Endometrium (tissue), 2 donors: ENCODE data around the gene SLC12A4.
"Not testable (repeated sequence)": the region's sequence is repeated elsewhere in the genome, so short reads cannot be mapped to it uniquely, and the experiment has no call there.

Experiments
- FAIRE-seq: peaks from 2 replicates; lab custom pipeline; 2012; peaks lifted over from hg19 to GRCh38; lab: Jason Lieb, UNC
- donor health status: control.
- donor health status: control.

Gene SLC12A4

GRCh38 chr16:67968400-67969253 is at the start of gene SLC12A4:
Gene SLC12A4 (minus strand): TSS chr16:67968637. CDS start chr16:67968553, 84 bp downstream.
- FAIRE-seq: no peak

- no peak for FAIRE-seq
Measured at GRCh38 chr16:68015681-68016080, 47.2 kb upstream of the SLC12A4 start, which contains the start of gene DPEP2NB. Gene DPEP2NB (minus strand): TSS chr16:68015911. CDS start chr16:68015770, 141 bp downstream.

GRCh38 chr16:68013440-68013839 is 45.0 kb upstream of the SLC12A4 start:
- FAIRE-seq: no peak

- FAIRE-seq: not testable (repeated sequence)
Measured at GRCh38 chr16:68009872-68010271, 41.4 kb upstream of the SLC12A4 start.

GRCh38 chr16:68009157-68009735 is 40.8 kb upstream of the SLC12A4 start:
- FAIRE-seq: no peak

- FAIRE-seq: no peak
Measured at GRCh38 chr16:68005786-68006286, 37.4 kb upstream of the SLC12A4 start.

GRCh38 chr16:68005211-68005610 is 36.8 kb upstream of the SLC12A4 start:
- FAIRE-seq: no peak

- no peak for FAIRE-seq
Measured at GRCh38 chr16:68003031-68003430, 34.6 kb upstream of the SLC12A4 start.

- FAIRE-seq: no peak
Measured at GRCh38 chr16:68000450-68000849, 32.0 kb upstream of the SLC12A4 start.

GRCh38 chr16:67999985-68000384 is 31.5 kb upstream of the SLC12A4 start:
- no peak for FAIRE-seq

GRCh38 chr16:67998779-67999688 is 30.6 kb upstream of the SLC12A4 start, which contains the start of gene DPEP2:
Gene DPEP2 (minus strand): TSS chr16:67999484. CDS start chr16:67993212, 6,272 bp downstream.
- FAIRE-seq: not testable (repeated sequence)

GRCh38 chr16:67998231-67998778 is 29.9 kb upstream of the SLC12A4 start:
- FAIRE-seq: not testable (repeated sequence)

- FAIRE-seq: no peak
Measured at GRCh38 chr16:67996666-67997065, 28.2 kb upstream of the SLC12A4 start.

- no peak for FAIRE-seq
Measured at GRCh38 chr16:67995423-67995822, 27.0 kb upstream of the SLC12A4 start.

GRCh38 chr16:67994040-67994408 is 25.6 kb upstream of the SLC12A4 start:
- FAIRE-seq: not testable (repeated sequence)

GRCh38 chr16:67993207-67994039 is 25.0 kb upstream of the SLC12A4 start:
- no peak for FAIRE-seq

GRCh38 chr16:67992661-67993206 is 24.3 kb upstream of the SLC12A4 start:
- FAIRE-seq: no peak

GRCh38 chr16:67990018-67990386 is 21.6 kb upstream of the SLC12A4 start:
- no peak for FAIRE-seq

- no peak for FAIRE-seq
Measured at GRCh38 chr16:67989322-67990017, 21.0 kb upstream of the SLC12A4 start.

- no peak for FAIRE-seq
Measured at GRCh38 chr16:67988675-67989074, 20.2 kb upstream of the SLC12A4 start.
